ENCODE results near the gene PKD1L1.

DNA sequence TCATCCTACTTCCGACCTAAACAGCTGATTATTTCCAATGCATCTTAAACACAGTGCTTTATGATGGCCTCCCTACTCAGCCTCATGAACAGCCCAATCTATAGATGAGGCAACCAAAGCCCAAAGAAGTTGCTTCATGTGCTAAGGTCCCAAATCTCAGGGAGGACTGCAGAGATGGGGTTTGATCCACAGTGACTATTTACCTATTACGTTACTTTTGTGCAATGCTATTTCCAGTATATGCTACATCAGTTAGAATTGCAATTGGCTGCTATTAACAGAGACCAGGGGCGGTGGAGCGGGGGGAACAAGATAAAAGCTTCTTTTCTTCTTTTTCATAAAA, 213.3 kb downstream of the PKD1L1 start:
- TF ChIP-seq CTCF (IDR thresholded peaks at IDR 0.05): no peak
- TF ChIP-seq EZH2 (IDR thresholded peaks at IDR 0.05; ENCODE audit: borderline replicate concordance, insufficient read depth, low read depth, low read length, poor library complexity, severe bottlenecking): no peak

Measured in B cell (primary cell).